HG03520 (cell line): ENCODE data around the gene COX20.

ENCODE experiments used
- ATAC-seq: cut with Tn5 transposase; IDR thresholded peaks from one replicate; pipeline ENCODE4 v1.9.1; 2021; ENCODE audit warnings: mild to moderate bottlenecking, moderate library complexity; ENCODE audit not compliant: unreplicated experiment

The COX20 gene

DNA sequence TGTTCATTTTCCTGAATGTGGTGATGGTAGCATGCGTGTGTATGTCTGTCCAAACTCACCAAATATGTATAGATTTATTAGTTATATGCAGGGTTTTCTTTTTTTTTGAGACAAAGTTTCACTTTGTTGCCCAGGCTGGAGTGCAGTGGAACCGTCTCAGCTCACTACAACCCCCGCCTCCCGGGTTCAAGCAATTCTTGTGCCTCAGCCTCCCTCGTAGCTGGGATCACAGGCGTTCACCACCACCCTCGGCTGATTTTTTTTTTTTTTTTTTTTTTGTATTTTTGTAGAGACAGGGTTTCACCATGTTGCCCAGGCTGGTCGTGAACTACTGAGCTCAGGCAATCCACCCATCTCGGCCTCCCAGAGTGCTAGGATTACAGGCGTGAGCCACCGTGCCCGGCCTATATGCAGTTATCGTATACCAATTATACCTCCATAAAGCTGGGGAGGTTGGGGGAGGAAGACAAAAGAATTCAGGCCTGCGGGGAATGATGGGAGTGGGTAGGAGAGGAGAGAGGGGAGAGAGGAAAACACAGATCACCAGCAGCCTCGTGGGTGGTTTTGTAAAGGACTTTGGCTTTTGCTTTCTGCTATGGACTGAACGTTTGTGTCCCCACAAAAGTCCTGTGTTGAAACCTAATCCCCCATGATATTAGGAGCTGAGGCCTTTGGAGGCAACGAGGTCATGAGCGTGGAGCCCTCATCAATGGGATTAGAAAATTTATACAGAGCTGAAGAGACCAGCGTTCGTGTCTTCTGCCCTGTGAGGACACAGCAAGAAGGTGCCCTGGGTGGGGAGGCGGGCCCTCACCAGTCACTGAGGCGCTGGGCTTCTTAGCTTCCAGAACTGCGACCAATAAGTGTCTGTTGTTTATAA lies 33.3 kb downstream of the COX20 start:
- no peak for ATAC-seq

DNA sequence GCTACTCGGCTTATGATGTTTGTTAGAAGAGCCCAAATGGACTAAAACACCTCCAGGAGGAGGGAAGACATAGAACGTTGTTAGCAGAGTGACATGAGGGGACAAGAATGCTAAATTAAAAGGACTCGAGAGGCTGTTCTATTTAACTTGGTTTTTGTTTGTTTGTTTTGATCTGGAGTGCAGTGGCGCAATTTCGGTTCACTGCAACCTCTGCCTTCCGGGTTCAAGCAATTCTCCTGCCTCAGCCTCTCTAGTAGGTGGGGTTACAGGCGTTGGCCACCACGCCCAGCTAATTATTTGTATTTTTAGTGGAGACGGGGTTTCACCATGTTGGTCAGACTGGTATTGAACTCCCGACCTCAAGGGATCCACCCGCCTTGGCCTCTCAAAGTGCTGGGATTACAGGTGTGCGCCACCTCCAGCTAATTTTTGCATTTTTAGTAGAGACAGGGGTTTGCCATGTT lies 33.9 kb downstream of the COX20 start:
- no peak for ATAC-seq

- no peak for ATAC-seq
Measured at GRCh38 chr1:244869950-244870349, 34.5 kb downstream of the COX20 start.

- ATAC-seq = no peak
Measured at GRCh38 chr1:244874974-244875579, 39.6 kb downstream of the COX20 start.

GRCh38 chr1:244876228-244876910 lies 40.9 kb downstream of the COX20 start:
- no peak for ATAC-seq

- no peak for ATAC-seq
Measured at GRCh38 chr1:244878681-244879080, 43.2 kb downstream of the COX20 start.

- no peak for ATAC-seq
Measured at GRCh38 chr1:244881552-244882280, 46.3 kb downstream of the COX20 start.

- ATAC-seq = no peak
Measured at GRCh38 chr1:244887281-244887680, 51.8 kb downstream of the COX20 start.

GRCh38 chr1:244893836-244894235 lies 58.4 kb downstream of the COX20 start:
- no peak for ATAC-seq
